Stimulated activated CD4-positive, alpha-beta T cell treated with anti-CD3 and anti-CD28 coated beads, Interleukin-1b, Interleukin-23, amount 100 ng/mL, for 4 hours (primary cell): Measurements from ENCODE around the gene NOA1.

Experiments
- DNase-seq, 2 donors: peaks; one replicate each; pipeline ENCODE4 v3.0.0-alpha.2; 2020; ENCODE audit warnings: low read depth in 2 of 2

NOA1 gene

GRCh38 chr4:56977321-56978012 is at the start of gene NOA1:
NOA1 (minus strand) TSS chr4:56977606; CDS start chr4:56977585, 21 bp downstream.
- peak; percentile 93 to 96 for DNase-seq

GRCh38 chr4:57023104-57023503 is 45.7 kb upstream of the NOA1 start:
- DNase-seq, result no peak

- no peak for DNase-seq
Measured at GRCh38 chr4:57020467-57021101, 43.2 kb upstream of the NOA1 start.

GRCh38 chr4:57018980-57019379 is 41.6 kb upstream of the NOA1 start:
- DNase-seq, result no peak

GRCh38 chr4:57013543-57014120 is 36.2 kb upstream of the NOA1 start:
- no peak for DNase-seq

GRCh38 chr4:56999751-57000150 is 22.3 kb upstream of the NOA1 start:
- DNase-seq, result no peak

- DNase-seq, result no peak
Measured at GRCh38 chr4:56995525-56995924, 18.1 kb upstream of the NOA1 start.

- no peak for DNase-seq
Measured at GRCh38 chr4:56990109-56990905, 12.9 kb upstream of the NOA1 start.

GRCh38 chr4:56986952-56987351 is 9.5 kb upstream of the NOA1 start:
- no peak for DNase-seq

- DNase-seq, result no peak
Measured at GRCh38 chr4:56986192-56986591, 8.8 kb upstream of the NOA1 start.

- DNase-seq, result no peak
Measured at GRCh38 chr4:56981795-56982201, 4.4 kb upstream of the NOA1 start.

GRCh38 chr4:56979421-56980072 is 2.1 kb upstream of the NOA1 start:
- peak in 1 of 2 donors; percentile 18 for DNase-seq

GRCh38 chr4:56978750-56979303 is 1.4 kb upstream of the NOA1 start, which contains the start of gene POLR2B:
POLR2B (plus strand) TSS chr4:56978896; CDS start chr4:56978986, 90 bp downstream.
- peak; percentile 77 to 79 for DNase-seq

- peak; percentile 36 to 42 for DNase-seq
Measured at GRCh38 chr4:56976837-56977320, 527 bp downstream of the NOA1 start.

- peak in 1 of 2 donors; percentile 6 for DNase-seq
Measured at GRCh38 chr4:56976283-56976836, 1.0 kb downstream of the NOA1 start.

- DNase-seq, result no peak
Measured at GRCh38 chr4:56973336-56973735, 4.1 kb downstream of the NOA1 start.

GRCh38 chr4:56972809-56973208 is 4.6 kb downstream of the NOA1 start:
- no peak for DNase-seq

GRCh38 chr4:56972389-56972788 is 5.0 kb downstream of the NOA1 start:
- DNase-seq, result no peak

- no peak for DNase-seq
Measured at GRCh38 chr4:56971383-56971782, 6.0 kb downstream of the NOA1 start.

- no peak for DNase-seq
Measured at GRCh38 chr4:56961107-56961500, 16.3 kb downstream of the NOA1 start.

- no peak for DNase-seq
Measured at GRCh38 chr4:56959100-56959499, 18.3 kb downstream of the NOA1 start.
